Hindlimb muscle (tissue), 1 donor: ENCODE measurements around the gene CIB4. TPM values are rescaled to one million over a fixed set of nuclear protein-coding genes. Genes with fewer than 3 reads are reported as not detected.

Experiments used
- DNase-seq: peaks from one replicate; pipeline ENCODE4 v3.0.0-alpha.2; 2013
- polyA plus RNA-seq: library from polyadenylated mRNA; unstranded; fragments of 120-200 nt; gene quantifications from one replicate; pipeline ENCODE4 v1.2.1, GENCODE V29; 2013; ENCODE audit not compliant: insufficient read length

Gene CIB4
- polyA plus RNA-seq, 1 donor = not detected

GRCh38 chr2:26620031-26620605 is 21.0 kb downstream of the CIB4 start:
- DNase-seq = no peak

- no peak for DNase-seq
Observed at GRCh38 chr2:26619521-26619951, 21.6 kb downstream of the CIB4 start.

GRCh38 chr2:26619096-26619495 is 22.1 kb downstream of the CIB4 start:
- DNase-seq = no peak

GRCh38 chr2:26618611-26619010 is 22.6 kb downstream of the CIB4 start:
- no peak for DNase-seq

- no peak for DNase-seq
Observed at GRCh38 chr2:26617588-26618083, 23.5 kb downstream of the CIB4 start.

- no peak for DNase-seq
Observed at GRCh38 chr2:26616706-26617587, 24.2 kb downstream of the CIB4 start.

GRCh38 chr2:26615860-26616705 is 25.1 kb downstream of the CIB4 start:
- DNase-seq = no peak

- no peak for DNase-seq
Observed at GRCh38 chr2:26615336-26615859, 25.8 kb downstream of the CIB4 start.

- no peak for DNase-seq
Observed at GRCh38 chr2:26614216-26615138, 26.7 kb downstream of the CIB4 start.

GRCh38 chr2:26613241-26614215 is 27.6 kb downstream of the CIB4 start:
- no peak for DNase-seq

- DNase-seq = peak; percentile 33
Observed at GRCh38 chr2:26612522-26613240, 28.5 kb downstream of the CIB4 start.

- no peak for DNase-seq
Observed at GRCh38 chr2:26612034-26612433, 29.1 kb downstream of the CIB4 start.

- DNase-seq = no peak
Observed at GRCh38 chr2:26610504-26611335, 30.4 kb downstream of the CIB4 start.

- DNase-seq = no peak
Observed at GRCh38 chr2:26609839-26610277, 31.3 kb downstream of the CIB4 start.

- no peak for DNase-seq
Observed at GRCh38 chr2:26609205-26609631, 31.9 kb downstream of the CIB4 start.

- no peak for DNase-seq
Observed at GRCh38 chr2:26608557-26608956, 32.6 kb downstream of the CIB4 start.

GRCh38 chr2:26607698-26608097 is 33.5 kb downstream of the CIB4 start:
- DNase-seq = no peak

- no peak for DNase-seq
Observed at GRCh38 chr2:26606847-26607190, 34.3 kb downstream of the CIB4 start.
